WI38 (cell line): ENCODE results near the gene SKAP1.

ENCODE experiments used
- H3K4me3 ChIP-seq: 2 replicates; pipeline ENCODE4 v1.5.1; 2011; ENCODE audit warnings: low read depth, mild to moderate bottlenecking, control low read depth, low read length
- CTCF ChIP-seq: IDR thresholded peaks from 2 replicates; pipeline ENCODE4 v1.5.1; 2012; ENCODE audit warnings: low read depth, mild to moderate bottlenecking, control low read depth, low read length

Gene SKAP1

GRCh38 chr17:48282303-48282702 is 147.7 kb downstream of the SKAP1 start:
- H3K4me3 ChIP-seq = no peak overlapping the region
- no peak for TF ChIP-seq CTCF

- no peak overlapping the region for H3K4me3 ChIP-seq
- TF ChIP-seq CTCF = no peak
Observed at GRCh38 chr17:48278760-48279491, 151.1 kb downstream of the SKAP1 start.

DNA sequence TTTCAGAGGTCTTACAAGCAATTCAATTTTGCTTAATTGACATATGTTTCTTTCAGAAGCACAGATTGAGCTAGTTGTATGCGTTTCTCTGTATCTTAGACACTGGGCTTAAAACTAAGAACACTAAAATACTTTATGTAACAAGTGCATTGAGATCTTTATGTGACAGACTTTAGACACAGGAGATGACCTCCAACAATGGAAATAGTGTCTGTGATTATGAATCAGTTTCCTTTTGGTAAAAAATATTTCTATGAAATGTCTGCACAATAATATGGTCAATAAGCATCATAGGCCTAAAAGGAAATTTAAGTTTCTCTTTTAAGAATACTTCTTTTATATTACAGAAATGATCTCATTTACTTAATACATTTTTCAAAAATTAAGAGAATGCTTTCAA is 153.2 kb downstream of the SKAP1 start:
- no peak overlapping the region for H3K4me3 ChIP-seq
- no peak for TF ChIP-seq CTCF

- no peak for TF ChIP-seq CTCF
Observed at GRCh38 chr17:48270899-48271298, 159.1 kb downstream of the SKAP1 start.

DNA sequence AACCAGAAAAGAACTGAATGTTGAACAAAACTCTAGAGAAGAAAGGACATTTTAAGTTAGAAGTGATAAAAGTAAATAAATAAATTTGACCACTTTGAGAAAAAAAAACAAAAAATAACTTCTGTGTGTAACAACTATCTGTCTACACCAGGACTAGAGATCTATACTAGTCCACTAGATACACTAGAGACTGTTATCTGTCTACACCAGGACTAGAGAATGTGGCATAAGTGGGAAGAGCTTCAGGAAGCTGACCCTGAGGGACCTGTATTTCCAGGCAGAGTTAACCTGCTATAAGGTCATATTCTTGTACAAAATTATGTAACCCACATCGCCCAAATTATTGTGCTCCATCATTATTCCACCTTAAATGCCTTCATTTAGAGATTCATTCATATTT is 160.8 kb downstream of the SKAP1 start:
- no peak for TF ChIP-seq CTCF

More at GRCh38 chr17:48270899-48271298, 159.1 kb downstream of the SKAP1 start:
- H3K4me3 ChIP-seq = no peak overlapping the region

GRCh38 chr17:48263731-48264035 is 166.3 kb downstream of the SKAP1 start:
- no peak for TF ChIP-seq CTCF
- H3K4me3 ChIP-seq = no peak overlapping the region

More for the DNA sequence above, 160.8 kb downstream of the SKAP1 start:
- no peak overlapping the region for H3K4me3 ChIP-seq

- no peak overlapping the region for H3K4me3 ChIP-seq
- TF ChIP-seq CTCF = no peak
Observed at GRCh38 chr17:48262982-48263730, 166.9 kb downstream of the SKAP1 start.
